Measurements from ENCODE around the gene RFESD. TPM values are rescaled to one million over a fixed set of nuclear protein-coding genes. Genes with fewer than 3 reads are reported as not detected.
A peak's percentile ranks its signal among the peaks of the same experiment; 100 is the strongest.

The RFESD gene
- total RNA-seq, 3 donors from 2014 or later: 1.6 to 4.3 (median 3.4) TPM

DNA sequence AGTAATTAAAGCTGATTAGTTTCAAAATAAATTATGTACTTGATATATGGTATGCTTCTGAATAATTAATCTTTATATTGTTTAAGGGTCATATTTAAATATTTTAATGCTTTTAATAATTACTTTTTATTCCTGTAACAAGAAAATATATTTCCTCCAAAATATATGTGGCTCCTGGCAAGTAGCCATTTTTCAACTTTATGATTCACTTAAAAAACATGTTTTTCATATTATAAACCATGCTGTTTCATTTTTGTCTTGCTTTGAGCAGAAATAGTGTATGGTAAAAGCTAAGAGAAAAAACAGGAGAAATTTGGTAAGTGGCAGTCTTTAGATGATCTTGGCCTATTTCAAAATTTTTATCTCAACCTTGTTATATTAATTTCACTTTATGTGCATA is 21.6 kb downstream of the RFESD start:
- H3K4me3 ChIP-seq: no peak overlapping the region
- no peaks in the 10 kb centered on the region for H3K9me3 ChIP-seq
- H3K27ac ChIP-seq: no peak overlapping the region
- H3K36me3 ChIP-seq: no peaks in the 10 kb centered on the region
- intact Hi-C loops (cut with DNase I; ENCODE audit: low total_unique reads): no loop called here
- no peak for DNase-seq (ENCODE audit: low spot score in 2 of 2)
- TF ChIP-seq POLR2A (IDR thresholded peaks at IDR 0.05): no peak
- no peak for TF ChIP-seq POLR2AphosphoS5 (IDR thresholded peaks at IDR 0.05)
- TF ChIP-seq, protein P1, sequence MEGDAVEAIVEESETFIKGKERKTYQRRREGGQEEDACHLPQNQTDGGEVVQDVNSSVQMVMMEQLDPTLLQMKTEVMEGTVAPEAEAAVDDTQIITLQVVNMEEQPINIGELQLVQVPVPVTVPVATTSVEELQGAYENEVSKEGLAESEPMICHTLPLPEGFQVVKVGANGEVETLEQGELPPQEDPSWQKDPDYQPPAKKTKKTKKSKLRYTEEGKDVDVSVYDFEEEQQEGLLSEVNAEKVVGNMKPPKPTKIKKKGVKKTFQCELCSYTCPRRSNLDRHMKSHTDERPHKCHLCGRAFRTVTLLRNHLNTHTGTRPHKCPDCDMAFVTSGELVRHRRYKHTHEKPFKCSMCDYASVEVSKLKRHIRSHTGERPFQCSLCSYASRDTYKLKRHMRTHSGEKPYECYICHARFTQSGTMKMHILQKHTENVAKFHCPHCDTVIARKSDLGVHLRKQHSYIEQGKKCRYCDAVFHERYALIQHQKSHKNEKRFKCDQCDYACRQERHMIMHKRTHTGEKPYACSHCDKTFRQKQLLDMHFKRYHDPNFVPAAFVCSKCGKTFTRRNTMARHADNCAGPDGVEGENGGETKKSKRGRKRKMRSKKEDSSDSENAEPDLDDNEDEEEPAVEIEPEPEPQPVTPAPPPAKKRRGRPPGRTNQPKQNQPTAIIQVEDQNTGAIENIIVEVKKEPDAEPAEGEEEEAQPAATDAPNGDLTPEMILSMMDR (IDR thresholded peaks at IDR 0.05): no peak
- H3K4me1 ChIP-seq: no peaks in the 10 kb centered on the region
- no peaks in the 10 kb centered on the region for H3K27me3 ChIP-seq

DNA sequence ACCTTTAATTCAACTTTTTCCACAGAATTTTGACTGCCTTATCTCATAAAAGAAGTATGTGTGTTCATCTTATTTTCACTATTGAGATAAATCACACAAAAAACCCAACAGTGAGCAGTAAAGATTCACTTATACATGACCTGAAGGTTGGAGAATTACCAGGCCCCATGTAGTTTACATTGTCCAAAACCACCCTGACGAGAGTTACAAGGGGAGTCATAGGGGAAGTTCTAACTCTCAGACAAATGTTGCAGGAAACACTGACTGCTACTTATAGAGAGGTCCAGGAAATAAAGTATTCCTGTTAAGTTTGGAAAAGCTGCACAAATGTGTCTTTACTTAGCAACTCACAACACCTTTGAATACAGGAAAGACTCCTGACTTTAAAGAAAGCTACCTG is 22.2 kb downstream of the RFESD start:
- Histone ChIP-seq H3K36me3 (no peaks in the 10 kb centered on the region), H3K4me1 (no peaks in the 10 kb centered on the region), H3K27ac (no peak overlapping the region), H3K9me3 (no peaks in the 10 kb centered on the region), H3K27me3 (no peaks in the 10 kb centered on the region), H3K4me3 (no peak overlapping the region)
- no peak for DNase-seq (ENCODE audit: low spot score in 2 of 2)
- no peak for TF ChIP-seq POLR2A (IDR thresholded peaks at IDR 0.05)
- TF ChIP-seq POLR2AphosphoS5 (IDR thresholded peaks at IDR 0.05): no peak
- TF ChIP-seq, protein P1 (IDR thresholded peaks at IDR 0.05): no peak
- intact Hi-C loops (cut with DNase I; ENCODE audit: low total_unique reads): no loop called here

DNA sequence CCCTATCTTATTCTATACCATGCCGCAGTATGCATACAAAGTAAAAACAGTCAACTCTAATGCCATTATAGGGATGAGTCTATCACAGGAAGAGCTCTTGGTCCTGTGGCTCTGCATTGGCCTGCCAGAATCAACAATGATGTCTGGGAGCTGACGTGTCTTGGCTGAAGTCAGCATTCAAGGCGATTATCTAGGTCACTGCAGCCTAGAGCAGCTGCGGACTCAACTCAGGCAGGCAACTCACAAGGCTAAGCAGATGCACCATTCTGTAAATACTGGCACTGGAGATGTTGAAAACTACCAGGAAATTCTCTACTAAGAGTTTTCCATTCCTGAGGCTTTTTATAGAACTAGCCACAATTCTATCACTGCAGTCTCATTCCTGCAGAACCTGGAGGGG is 23.0 kb downstream of the RFESD start:
- Histone ChIP-seq H3K27ac (peak overlapping the region; percentile 30 to 68), H3K4me1 (no peaks in the 10 kb centered on the region), H3K4me3 (no peak overlapping the region), H3K9me3 (no peaks in the 10 kb centered on the region), H3K36me3 (no peaks in the 10 kb centered on the region), H3K27me3 (no peaks in the 10 kb centered on the region)
- TF ChIP-seq, protein P1 (IDR thresholded peaks at IDR 0.05): no peak
- TF ChIP-seq POLR2AphosphoS5 (IDR thresholded peaks at IDR 0.05): peak in 1 of 3 donors; percentile 53
- intact Hi-C loops (cut with DNase I; ENCODE audit: low total_unique reads): no loop called here
- DNase-seq (ENCODE audit: low spot score in 2 of 2): peak in 1 of 2 donors; percentile 38

DNA sequence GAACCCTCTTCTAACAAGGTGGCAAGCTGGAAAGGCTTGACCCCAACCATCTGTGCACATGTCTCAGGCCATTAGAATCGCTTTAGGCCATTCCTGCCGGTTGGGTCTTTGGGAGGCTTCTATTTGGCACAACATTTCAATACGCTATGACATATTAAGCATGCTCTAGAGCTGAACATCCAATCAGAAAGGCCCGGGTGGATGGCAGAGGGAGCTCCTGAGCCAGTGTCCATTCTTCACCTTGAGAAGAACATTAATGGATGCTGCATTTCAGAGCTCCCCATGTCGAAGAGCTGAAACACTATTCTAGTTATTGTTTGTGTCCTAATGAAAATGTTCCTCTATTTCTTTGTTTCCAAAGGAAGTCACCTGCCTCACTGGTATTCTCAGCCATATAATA is 23.4 kb downstream of the RFESD start:
- peak overlapping the region in 1 of 2 donors; percentile 68 for H3K27ac ChIP-seq
- no peaks in the 10 kb centered on the region for H3K4me1 ChIP-seq
- H3K4me3 ChIP-seq: no peak overlapping the region
- H3K9me3 ChIP-seq: no peaks in the 10 kb centered on the region
- H3K27me3 ChIP-seq: no peaks in the 10 kb centered on the region
- no peaks in the 10 kb centered on the region for H3K36me3 ChIP-seq
- no peak for DNase-seq (ENCODE audit: low spot score in 2 of 2)
- intact Hi-C loops (cut with DNase I; ENCODE audit: low total_unique reads): no loop called here
- TF ChIP-seq POLR2A (IDR thresholded peaks at IDR 0.05) (no peak), POLR2AphosphoS5 (IDR thresholded peaks at IDR 0.05) (no peak)
- TF ChIP-seq, protein P1 (IDR thresholded peaks at IDR 0.05): no peak

DNA sequence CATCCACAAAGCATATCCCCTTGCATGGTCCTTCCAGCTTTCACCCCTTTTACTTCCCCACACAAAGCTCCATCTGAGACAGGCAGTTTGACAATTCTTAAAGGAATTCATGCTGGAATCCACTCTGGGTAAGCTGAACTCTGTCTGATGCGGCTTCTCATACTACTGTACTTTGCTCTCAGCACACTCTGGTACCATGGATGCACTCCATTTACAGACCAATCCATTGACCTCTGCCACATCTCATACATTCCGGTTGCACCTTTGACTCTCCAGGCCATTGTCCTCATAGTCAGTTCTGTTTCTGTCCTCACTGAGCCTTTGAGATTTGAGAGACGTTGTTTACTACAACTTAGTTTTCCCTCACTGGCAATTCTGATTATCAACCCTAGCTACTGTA is 24.0 kb downstream of the RFESD start:
- TF ChIP-seq, protein P1 (IDR thresholded peaks at IDR 0.05): no peak
- TF ChIP-seq POLR2A (IDR thresholded peaks at IDR 0.05) (no peak), POLR2AphosphoS5 (IDR thresholded peaks at IDR 0.05) (no peak)
- Histone ChIP-seq H3K9me3 (no peaks in the 10 kb centered on the region), H3K27me3 (no peaks in the 10 kb centered on the region), H3K4me1 (no peaks in the 10 kb centered on the region), H3K36me3 (no peaks in the 10 kb centered on the region), H3K4me3 (no peak overlapping the region), H3K27ac (peak overlapping the region in 1 of 2 donors; percentile 68)
- no peak for DNase-seq (ENCODE audit: low spot score in 2 of 2)
- intact Hi-C loops (cut with DNase I; ENCODE audit: low total_unique reads): no loop called here

All from breast epithelium (tissue), 4 donors.